Kidney epithelial cell (primary cell): ENCODE data around the gene ARAP1. TPM values are rescaled to one million over a fixed set of nuclear protein-coding genes. Genes with fewer than 3 reads are reported as not detected.

Experiments used
- DNase-seq: peaks from one replicate; pipeline ENCODE4 v3.0.0-alpha.2; 2010; ENCODE audit warnings: low read depth
- H3K27me3 ChIP-seq: 2 replicates; pipeline ENCODE4 v1.6.0; 2011; ENCODE audit warnings: low read length; ENCODE audit not compliant: control insufficient read depth, insufficient read depth
- H3K36me3 ChIP-seq: 2 replicates; pipeline ENCODE4 v1.5.1; 2011; ENCODE audit warnings: low read length; ENCODE audit not compliant: control insufficient read depth, insufficient read depth
- H3K4me3 ChIP-seq: 2 replicates; pipeline ENCODE4 v1.5.1; 2011; ENCODE audit warnings: low read depth, mild to moderate bottlenecking, control low read depth, low read length
- CTCF ChIP-seq: IDR thresholded peaks from 2 replicates; pipeline ENCODE4 v1.5.1; 2011; ENCODE audit warnings: mild to moderate bottlenecking, moderate library complexity, low read length, control low read depth, inconsistent platforms; ENCODE audit not compliant: insufficient read depth, poor library complexity, severe bottlenecking
- total RNA-seq: library from RNA; depleted of rRNA; stranded (reverse); fragments of >200 nt; gene quantifications from 2 replicates; pipeline ENCODE4 v1.2.3, GENCODE V29; 2015

The ARAP1 gene
- total RNA-seq, 1 donor from 2014 or later, result 97.1 TPM

DNA sequence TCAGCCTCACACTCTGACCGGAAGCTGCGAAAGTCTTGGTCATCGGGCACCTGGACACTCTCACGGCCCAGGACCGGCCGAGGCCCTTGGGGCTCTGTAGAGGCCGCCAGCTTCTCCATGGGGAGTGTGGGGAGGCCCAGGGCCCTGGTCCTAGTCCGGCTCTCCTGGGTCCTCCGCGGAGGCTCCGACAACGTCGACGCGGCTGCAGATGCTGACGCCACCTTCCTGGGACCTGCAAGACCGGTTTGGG is 28.8 kb upstream of the ARAP1 start:
- no peaks in the 10 kb centered on the region for H3K36me3 ChIP-seq
- H3K27me3 ChIP-seq, result no peaks in the 10 kb centered on the region
- no peak for TF ChIP-seq CTCF
- peak overlapping the region; percentile 49 for H3K4me3 ChIP-seq
- no peak for DNase-seq

GRCh38 chr11:72780296-72781062 is 28.3 kb upstream of the ARAP1 start:
- no peak for DNase-seq
- TF ChIP-seq CTCF, result no peak
- Histone ChIP-seq H3K4me3 (peak overlapping the region; percentile 49), H3K27me3 (no peaks in the 10 kb centered on the region), H3K36me3 (no peaks in the 10 kb centered on the region)

- TF ChIP-seq CTCF, result no peak
- no peak overlapping the region for H3K4me3 ChIP-seq
- no peaks in the 10 kb centered on the region for H3K27me3 ChIP-seq
- no peaks in the 10 kb centered on the region for H3K36me3 ChIP-seq
- DNase-seq, result no peak
Observed at GRCh38 chr11:72779495-72780128, 27.4 kb upstream of the ARAP1 start.

GRCh38 chr11:72778535-72779494 is 26.6 kb upstream of the ARAP1 start:
- H3K27me3 ChIP-seq, result no peaks in the 10 kb centered on the region
- H3K36me3 ChIP-seq, result no peaks in the 10 kb centered on the region
- H3K4me3 ChIP-seq, result no peak overlapping the region
- no peak for DNase-seq
- no peak for TF ChIP-seq CTCF

GRCh38 chr11:72777755-72778278 is 25.6 kb upstream of the ARAP1 start:
- no peak overlapping the region for H3K4me3 ChIP-seq
- no peak for DNase-seq
- no peaks in the 10 kb centered on the region for H3K36me3 ChIP-seq
- no peak for TF ChIP-seq CTCF
- no peaks in the 10 kb centered on the region for H3K27me3 ChIP-seq
